Left lung (tissue), 10 donors: Measurements from ENCODE around the gene CHD9. TPM values are rescaled to one million over a fixed set of nuclear protein-coding genes. Genes with fewer than 3 reads are reported as not detected.

Experiments
- ATAC-seq: fragments of 200-7000 bp; cut with Tn5 transposase; one replicate; pipeline ENCODE4 v1.9.1; 2020; ENCODE audit warnings: moderate library complexity
- DNase-seq, 4 donors: peaks; one replicate each; pipeline ENCODE4 v3.0.0-alpha.2; 2013 to 2020
- H3K27ac ChIP-seq, 2 donors: fragments of 200-600 bp; sonication (generic) in 1 of 2; one replicate each; pipeline versions ENCODE4 v1.5.0 to v1.8.0; 2020 to 2021
- H3K27me3 ChIP-seq, 2 donors: fragments of 200-600 bp; sonication (generic) in 1 of 2; one replicate each; pipeline versions ENCODE4 v1.5.0 to v1.8.0; 2020 to 2021
- H3K36me3 ChIP-seq, 2 donors: fragments of 200-600 bp; sonication (generic) in 1 of 2; one replicate each; pipeline versions ENCODE4 v1.5.0 to v1.8.0; 2020 to 2021
- H3K4me1 ChIP-seq, 2 donors: fragments of 200-600 bp; one replicate each; pipeline ENCODE4 v1.8.0; 2021
- H3K4me3 ChIP-seq, 2 donors: fragments of 200-600 bp; sonication (generic) in 1 of 2; one replicate each; pipeline versions ENCODE4 v1.5.0 to v1.8.0; 2020 to 2021; ENCODE audit warnings: mild to moderate bottlenecking in 1 of 2
- H3K9me3 ChIP-seq, 2 donors: fragments of 200-600 bp; sonication (generic) in 1 of 2; one replicate each; pipeline versions ENCODE4 v1.5.0 to v1.8.0; 2020 to 2021
- intact Hi-C, 2 donors: fragments of 100-400 bp; cut with DNase I; formaldehyde crosslinking; loops; one replicate each; pipeline versions ENCODE4 v1.11.2 to v1.14.2; 2022
- polyA plus RNA-seq, 6 donors: library from polyadenylated mRNA; unstranded; fragments of 120-200 nt; gene quantifications; one replicate each; pipeline ENCODE4 v1.2.1, GENCODE V29; 2013; ENCODE audit not compliant: insufficient read length in 6 of 6
- total RNA-seq, 2 donors: library from RNA; stranded (reverse); fragmentation: NEBNext Ultra II Directional; extraction: Animal tissue kit (Norgen Biotek cat#: 25700); gene quantifications; one replicate each; pipeline ENCODE4 v1.2.1, GENCODE V29; 2021
- TF ChIP-seq, protein P1 (sequence below), 2 donors: fragments of 200-600 bp; sonication (generic) in 1 of 2; IDR thresholded peaks; one replicate each; pipeline versions ENCODE4 v1.5.0 to v1.8.0; 2021; ENCODE audit warnings: antibody characterized with exemption in 2 of 2
- donor health status: DM: no; HTN: yes; CAD: no.
- donor health status: DM: no; HTN: no; CAD: no.

CHD9 gene
- total and polyA plus RNA-seq, 8 donors, result 65.6 to 88.0 (median 74.0) TPM

GRCh38 chr16:53198933-53199332, 144.1 kb downstream of the CHD9 start:
- Histone ChIP-seq H3K27ac (no peak overlapping the region), H3K4me1 (peaks cover 0 to 2% of the 10 kb centered on the region in 2 donors), H3K9me3 (no peaks in the 10 kb centered on the region), H3K36me3 (no peaks in the 10 kb centered on the region), H3K27me3 (no peaks in the 10 kb centered on the region), H3K4me3 (no peak overlapping the region)
- intact Hi-C loops, result no loop called here
- DNase-seq, result no peak
- no peak for ATAC-seq
- TF ChIP-seq, protein P1, sequence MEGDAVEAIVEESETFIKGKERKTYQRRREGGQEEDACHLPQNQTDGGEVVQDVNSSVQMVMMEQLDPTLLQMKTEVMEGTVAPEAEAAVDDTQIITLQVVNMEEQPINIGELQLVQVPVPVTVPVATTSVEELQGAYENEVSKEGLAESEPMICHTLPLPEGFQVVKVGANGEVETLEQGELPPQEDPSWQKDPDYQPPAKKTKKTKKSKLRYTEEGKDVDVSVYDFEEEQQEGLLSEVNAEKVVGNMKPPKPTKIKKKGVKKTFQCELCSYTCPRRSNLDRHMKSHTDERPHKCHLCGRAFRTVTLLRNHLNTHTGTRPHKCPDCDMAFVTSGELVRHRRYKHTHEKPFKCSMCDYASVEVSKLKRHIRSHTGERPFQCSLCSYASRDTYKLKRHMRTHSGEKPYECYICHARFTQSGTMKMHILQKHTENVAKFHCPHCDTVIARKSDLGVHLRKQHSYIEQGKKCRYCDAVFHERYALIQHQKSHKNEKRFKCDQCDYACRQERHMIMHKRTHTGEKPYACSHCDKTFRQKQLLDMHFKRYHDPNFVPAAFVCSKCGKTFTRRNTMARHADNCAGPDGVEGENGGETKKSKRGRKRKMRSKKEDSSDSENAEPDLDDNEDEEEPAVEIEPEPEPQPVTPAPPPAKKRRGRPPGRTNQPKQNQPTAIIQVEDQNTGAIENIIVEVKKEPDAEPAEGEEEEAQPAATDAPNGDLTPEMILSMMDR (IDR thresholded peaks at IDR 0.05), result no peak

- intact Hi-C loops, result loop anchor here in 1 of 2 donors (10.0 kb wide), 2 partner anchors 57 to 147 kb away; partner anchors contain the start of genes CHD9 and CHD9NB
- H3K27me3 ChIP-seq, result no peaks in the 10 kb centered on the region
- no peaks in the 10 kb centered on the region for H3K9me3 ChIP-seq
- H3K4me1 ChIP-seq, result peaks cover 0 to 2% of the 10 kb centered on the region in 2 donors
- TF ChIP-seq, protein P1 (IDR thresholded peaks at IDR 0.05), result no peak
- no peak for ATAC-seq
- H3K36me3 ChIP-seq, result no peaks in the 10 kb centered on the region
- DNase-seq, result no peak
- no peak overlapping the region for H3K4me3 ChIP-seq
- H3K27ac ChIP-seq, result no peak overlapping the region
Observed at GRCh38 chr16:53201900-53202299, 147.1 kb downstream of the CHD9 start.

GRCh38 chr16:53202398-53202797, 147.6 kb downstream of the CHD9 start:
- TF ChIP-seq, protein P1 (IDR thresholded peaks at IDR 0.05), result no peak
- no peaks in the 10 kb centered on the region for H3K27me3 ChIP-seq
- no peak overlapping the region for H3K4me3 ChIP-seq
- ATAC-seq (no peak), DNase-seq (no peak)
- H3K36me3 ChIP-seq, result no peaks in the 10 kb centered on the region
- H3K27ac ChIP-seq, result no peak overlapping the region
- peaks cover 0 to 4% of the 10 kb centered on the region in 2 donors for H3K4me1 ChIP-seq
- H3K9me3 ChIP-seq, result no peaks in the 10 kb centered on the region
- intact Hi-C loops, result loop anchor here in 1 of 2 donors (10.0 kb wide), 2 partner anchors 58 to 148 kb away; partner anchors contain the start of genes CHD9 and CHD9NB

DNA sequence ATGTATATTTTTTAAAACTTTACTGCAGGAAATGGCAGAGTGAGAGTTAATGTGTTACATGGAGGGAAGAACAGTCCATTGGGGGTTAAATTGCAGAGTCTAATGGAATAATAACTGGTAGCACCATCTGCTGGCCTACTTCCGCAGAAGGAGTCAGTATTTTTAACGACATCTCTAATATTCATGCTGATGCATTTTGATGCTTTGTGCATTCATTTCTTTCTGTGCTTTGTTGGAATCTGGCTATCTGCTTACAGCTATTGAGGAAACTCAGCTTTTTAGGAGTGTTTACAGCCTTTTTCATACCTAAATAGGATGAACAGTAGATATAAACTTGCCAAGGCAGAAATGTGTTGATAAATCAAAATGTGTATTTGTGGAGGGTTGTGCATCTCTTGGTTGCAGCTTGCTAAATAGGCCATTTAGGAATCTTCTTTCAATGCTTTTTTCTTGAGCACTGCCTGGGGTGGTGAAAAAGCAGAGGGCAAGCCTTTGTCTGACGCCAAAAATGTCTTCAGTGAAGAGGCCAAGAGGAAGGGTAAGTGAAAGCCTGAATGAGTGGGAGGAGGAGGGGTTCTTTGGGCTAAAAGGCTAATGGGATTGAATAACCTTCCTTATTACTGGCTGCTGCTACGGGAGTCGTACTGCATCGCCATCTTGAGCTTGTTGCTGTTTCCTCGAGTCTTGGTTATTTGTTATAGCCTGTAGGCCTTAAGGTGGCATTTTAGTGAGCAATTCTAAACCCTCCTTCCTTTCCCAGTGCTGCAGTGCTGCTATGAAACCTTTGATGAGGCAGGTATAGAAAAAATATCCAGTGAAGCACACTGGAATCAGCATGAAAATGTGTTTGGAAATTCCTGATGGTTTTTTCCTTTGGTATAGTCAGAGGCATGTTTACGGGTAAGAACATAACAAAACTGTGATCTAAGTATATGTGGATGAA, 153.3 kb downstream of the CHD9 start:
- peak; percentile 95 for ATAC-seq
- DNase-seq, result peak in 3 of 4 donors; percentile 37 to 90 (median 83)
- Histone ChIP-seq H3K9me3 (no peaks in the 10 kb centered on the region), H3K4me3 (peak overlapping the region; percentile 27 to 37), H3K36me3 (no peaks in the 10 kb centered on the region), H3K27me3 (no peaks in the 10 kb centered on the region), H3K27ac (peak overlapping the region; percentile 86 to 90), H3K4me1 (peaks cover 26 to 59% of the 10 kb centered on the region in 2 donors)
- intact Hi-C loops, result loop anchor here in 1 of 2 donors (10.0 kb wide), 2 partner anchors 63 to 153 kb away; partner anchors contain the start of genes CHD9 and CHD9NB
- TF ChIP-seq, protein P1 (IDR thresholded peaks at IDR 0.05), result peak; percentile 30 to 31

- peak; percentile 2 for ATAC-seq
- peak overlapping the region; percentile 86 to 90 for H3K27ac ChIP-seq
- no peak for DNase-seq
- no peaks in the 10 kb centered on the region for H3K9me3 ChIP-seq
- H3K27me3 ChIP-seq, result no peaks in the 10 kb centered on the region
- peaks cover 26 to 71% of the 10 kb centered on the region in 2 donors for H3K4me1 ChIP-seq
- intact Hi-C loops, result loop anchor here in 1 of 2 donors (10.0 kb wide), 2 partner anchors 65 to 155 kb away; partner anchors contain the start of genes CHD9 and CHD9NB
- TF ChIP-seq, protein P1 (IDR thresholded peaks at IDR 0.05), result no peak
- H3K4me3 ChIP-seq, result peak overlapping the region; percentile 27 to 37
- no peaks in the 10 kb centered on the region for H3K36me3 ChIP-seq
Observed at GRCh38 chr16:53209429-53209828, 154.6 kb downstream of the CHD9 start.
